OCI-LY1 (cell line): ENCODE data around the gene IGLON5.

ENCODE experiments used
- H2AFZ ChIP-seq: fragments of 200-600 bp; sonication (generic), shearing (Covaris generic); 2 replicates; pipeline ENCODE4 v1.6.0; 2014; ENCODE audit warnings: antibody characterized with exemption, mild to moderate bottlenecking, low read length
- H3F3A ChIP-seq: fragments of 200-600 bp; sonication (generic), shearing (Covaris generic); 2 replicates; pipeline ENCODE4 v1.6.0; 2014; ENCODE audit warnings: mild to moderate bottlenecking, antibody characterized with exemption, low read length, moderate library complexity; ENCODE audit not compliant: insufficient read depth
- H3K27ac ChIP-seq: fragments of 200-600 bp; sonication (generic); 2 replicates; pipeline ENCODE4 v1.5.1; 2014; ENCODE audit warnings: low read length, mixed run types, mild to moderate bottlenecking, low read depth; ENCODE audit not compliant: poor library complexity, severe bottlenecking
- H3K27me3 ChIP-seq: fragments of 200-600 bp; sonication (generic); 2 replicates; pipeline ENCODE4 v1.6.0; 2014; ENCODE audit warnings: antibody characterized with exemption, mild to moderate bottlenecking, low read length, moderate library complexity; ENCODE audit not compliant: insufficient read depth
- H3K36me3 ChIP-seq: fragments of 200-600 bp; sonication (generic); 2 replicates; pipeline ENCODE4 v1.6.1; 2014; ENCODE audit warnings: mild to moderate bottlenecking, antibody characterized with exemption, low read length, moderate library complexity, mixed read lengths; ENCODE audit not compliant: insufficient read depth
- H3K4me1 ChIP-seq: fragments of 200-600 bp; sonication (generic); 2 replicates; pipeline ENCODE4 v1.5.1; 2014; ENCODE audit warnings: mild to moderate bottlenecking, low read length, moderate library complexity; ENCODE audit not compliant: insufficient read depth, severe bottlenecking
- H3K4me2 ChIP-seq: fragments of 200-600 bp; sonication (generic), shearing (Covaris generic); 2 replicates; pipeline ENCODE4 v1.6.1; 2014; ENCODE audit warnings: low read length
- H3K4me3 ChIP-seq: fragments of 200-600 bp; sonication (generic); 2 replicates; pipeline ENCODE4 v1.5.1; 2014; ENCODE audit warnings: low read length, low read depth, mild to moderate bottlenecking, mixed read lengths; ENCODE audit not compliant: poor library complexity, severe bottlenecking
- H3K79me2 ChIP-seq: fragments of 200-600 bp; shearing (Covaris generic); 2 replicates; pipeline ENCODE4 v1.6.1; 2016; ENCODE audit warnings: mixed run types, low read length, mixed read lengths; ENCODE audit not compliant: insufficient read depth
- H3K9ac ChIP-seq: fragments of 200-600 bp; sonication (generic), shearing (Covaris generic); 2 replicates; pipeline ENCODE4 v1.6.1; 2014; ENCODE audit warnings: mild to moderate bottlenecking, low read length, mixed read lengths
- H3K9me2 ChIP-seq: fragments of 200-600 bp; sonication (generic), shearing (Covaris generic); 2 replicates; pipeline ENCODE4 v1.6.1; 2014; ENCODE audit warnings: low read depth, mild to moderate bottlenecking, low read length, mixed read lengths
- H3K9me3 ChIP-seq: fragments of 200-600 bp; shearing (Covaris generic); 2 replicates; pipeline ENCODE4 v1.6.1; 2014; ENCODE audit warnings: low read length, mixed read lengths
- H4K20me1 ChIP-seq: fragments of 200-600 bp; sonication (generic), shearing (Covaris generic); 2 replicates; pipeline ENCODE4 v1.6.0; 2016; ENCODE audit warnings: mild to moderate bottlenecking, low read length; ENCODE audit not compliant: insufficient read depth
- EZH2 ChIP-seq: fragments of 200-600 bp; sonication (generic), shearing (Covaris generic); IDR thresholded peaks from 2 replicates; pipeline ENCODE4 v1.8.0; 2017; ENCODE audit warnings: borderline replicate concordance, mixed run types, mild to moderate bottlenecking, antibody characterized with exemption, low read length, moderate library complexity, mixed read lengths
- TF ChIP-seq, protein P1 (sequence below): fragments of 200-600 bp; sonication (generic), shearing (Covaris generic); IDR thresholded peaks from 2 replicates; pipeline ENCODE4 v1.5.1; 2017; ENCODE audit warnings: mild to moderate bottlenecking, antibody characterized with exemption, low read length, moderate library complexity, mixed read lengths

Gene IGLON5

DNA sequence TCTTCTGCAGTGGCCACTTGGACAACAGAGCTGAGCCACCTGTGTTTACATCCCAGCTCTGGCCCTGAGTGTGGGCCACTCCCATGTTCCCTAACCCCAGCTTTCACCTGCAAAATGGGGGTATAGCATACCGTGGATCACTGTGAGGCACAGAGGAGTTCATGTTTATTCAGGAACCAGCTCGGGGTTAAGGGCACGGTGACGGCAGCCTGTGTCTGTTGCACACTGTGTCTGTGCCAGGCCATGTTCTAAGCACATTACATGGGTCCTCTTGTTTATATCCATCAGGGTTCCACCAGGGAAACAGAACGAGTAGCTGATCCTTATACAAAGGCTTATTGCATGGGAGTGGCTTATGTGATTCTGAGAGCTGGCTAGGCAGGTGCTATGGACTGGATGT is 14.0 kb upstream of the IGLON5 start:
- Histone ChIP-seq H3K4me2 (no peak overlapping the region), H3K36me3 (no peaks in the 10 kb centered on the region), H3K27me3 (peaks cover 9% of the 10 kb centered on the region; the same call in 1 of the 2 replicates), H3K9ac (no peak overlapping the region), H3K79me2 (no peaks in the 10 kb centered on the region), H3F3A (no peaks in the 10 kb centered on the region), H2AFZ (no peak overlapping the region), H3K9me2 (no peaks in the 10 kb centered on the region), H3K9me3 (no peaks in the 10 kb centered on the region), H4K20me1 (no peaks in the 10 kb centered on the region), H3K4me1 (no peaks in the 10 kb centered on the region), H3K27ac (no peak overlapping the region), H3K4me3 (no peak overlapping the region)
- TF ChIP-seq, protein P1, sequence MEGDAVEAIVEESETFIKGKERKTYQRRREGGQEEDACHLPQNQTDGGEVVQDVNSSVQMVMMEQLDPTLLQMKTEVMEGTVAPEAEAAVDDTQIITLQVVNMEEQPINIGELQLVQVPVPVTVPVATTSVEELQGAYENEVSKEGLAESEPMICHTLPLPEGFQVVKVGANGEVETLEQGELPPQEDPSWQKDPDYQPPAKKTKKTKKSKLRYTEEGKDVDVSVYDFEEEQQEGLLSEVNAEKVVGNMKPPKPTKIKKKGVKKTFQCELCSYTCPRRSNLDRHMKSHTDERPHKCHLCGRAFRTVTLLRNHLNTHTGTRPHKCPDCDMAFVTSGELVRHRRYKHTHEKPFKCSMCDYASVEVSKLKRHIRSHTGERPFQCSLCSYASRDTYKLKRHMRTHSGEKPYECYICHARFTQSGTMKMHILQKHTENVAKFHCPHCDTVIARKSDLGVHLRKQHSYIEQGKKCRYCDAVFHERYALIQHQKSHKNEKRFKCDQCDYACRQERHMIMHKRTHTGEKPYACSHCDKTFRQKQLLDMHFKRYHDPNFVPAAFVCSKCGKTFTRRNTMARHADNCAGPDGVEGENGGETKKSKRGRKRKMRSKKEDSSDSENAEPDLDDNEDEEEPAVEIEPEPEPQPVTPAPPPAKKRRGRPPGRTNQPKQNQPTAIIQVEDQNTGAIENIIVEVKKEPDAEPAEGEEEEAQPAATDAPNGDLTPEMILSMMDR = no peak
- TF ChIP-seq EZH2 = no peak

DNA sequence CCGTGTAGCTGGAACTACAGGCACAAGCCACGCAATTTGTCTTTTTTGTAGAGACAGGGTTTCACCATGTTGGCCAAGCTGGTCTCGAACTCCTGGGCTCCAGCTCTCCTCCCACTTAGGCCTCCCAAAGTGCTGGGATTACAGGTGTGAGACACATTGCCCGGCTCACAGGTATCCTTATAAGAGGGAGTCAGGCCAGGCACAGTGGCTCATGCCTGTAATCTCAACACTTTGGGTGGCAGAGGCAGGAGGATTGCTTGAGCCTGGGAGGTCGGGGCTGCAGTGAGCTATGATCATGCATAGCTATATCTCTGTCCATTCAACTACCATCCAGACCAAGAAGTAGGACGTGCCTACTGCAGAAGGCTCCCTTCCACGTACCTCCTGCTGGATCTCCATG is 10.2 kb upstream of the IGLON5 start:
- H3K9ac ChIP-seq = no peak overlapping the region
- no peak overlapping the region for H2AFZ ChIP-seq
- no peaks in the 10 kb centered on the region for H3K79me2 ChIP-seq
- no peaks in the 10 kb centered on the region for H4K20me1 ChIP-seq
- no peak overlapping the region for H3K4me3 ChIP-seq
- TF ChIP-seq, protein P1 = no peak
- TF ChIP-seq EZH2 = no peak
- no peaks in the 10 kb centered on the region for H3K36me3 ChIP-seq
- H3K27me3 ChIP-seq = 0 out of 2 replicates have a peak, but pooled peaks cover 3% of the 10 kb centered on the region
- H3K9me2 ChIP-seq = no peaks in the 10 kb centered on the region
- no peak overlapping the region for H3K27ac ChIP-seq
- H3K4me2 ChIP-seq = no peak overlapping the region
- no peaks in the 10 kb centered on the region for H3F3A ChIP-seq
- H3K4me1 ChIP-seq = no peaks in the 10 kb centered on the region
- H3K9me3 ChIP-seq = no peaks in the 10 kb centered on the region

- no peaks in the 10 kb centered on the region for H3K36me3 ChIP-seq
- no peak overlapping the region for H3K4me3 ChIP-seq
- H3K9ac ChIP-seq = no peak overlapping the region
- H3K4me2 ChIP-seq = no peak overlapping the region
- H3K4me1 ChIP-seq = no peaks in the 10 kb centered on the region
- no peaks in the 10 kb centered on the region for H3K9me2 ChIP-seq
- H4K20me1 ChIP-seq = no peaks in the 10 kb centered on the region
- TF ChIP-seq, protein P1 = no peak
- no peak for TF ChIP-seq EZH2
- H3K27ac ChIP-seq = no peak overlapping the region
- no peak overlapping the region for H2AFZ ChIP-seq
- no peaks in the 10 kb centered on the region for H3K79me2 ChIP-seq
- peaks cover 3% of the 10 kb centered on the region; the same call in 1 of the 2 replicates for H3K27me3 ChIP-seq
- H3K9me3 ChIP-seq = no peaks in the 10 kb centered on the region
- H3F3A ChIP-seq = no peaks in the 10 kb centered on the region
Measured at GRCh38 chr19:51305479-51305878, 6.0 kb upstream of the IGLON5 start.
